Stimulated activated CD8-positive, alpha-beta memory T cell treated with anti-CD3 and anti-CD28 coated beads, Interleukin-4, amount 100 ng/mL, for 4 hours (primary cell): ENCODE measurements around the gene IL1B.

Source experiments
- DNase-seq, 2 donors: peaks; one replicate each; pipeline ENCODE4 v3.0.0-alpha.2; 2020; ENCODE audit warnings: low read depth in 2 of 2, low spot score in 1 of 2

IL1B gene

GRCh38 chr2:112807233-112807807 is 29.3 kb downstream of the IL1B start:
- no peak for DNase-seq

- no peak for DNase-seq
These were observed 31.0 kb downstream of the IL1B start for GRCh38 chr2:112805542-112805941.

- DNase-seq: no peak
These were observed 32.7 kb downstream of the IL1B start for GRCh38 chr2:112803691-112804521.

GRCh38 chr2:112800881-112801583 is 35.5 kb downstream of the IL1B start:
- DNase-seq: no peak

GRCh38 chr2:112798979-112799975 is 37.3 kb downstream of the IL1B start:
- no peak for DNase-seq

GRCh38 chr2:112796486-112796885 is 40.1 kb downstream of the IL1B start:
- no peak for DNase-seq

GRCh38 chr2:112795774-112796173 is 40.8 kb downstream of the IL1B start:
- DNase-seq: no peak

GRCh38 chr2:112794841-112795240 is 41.7 kb downstream of the IL1B start:
- no peak for DNase-seq

GRCh38 chr2:112794131-112794733 is 42.3 kb downstream of the IL1B start:
- no peak for DNase-seq

- DNase-seq: no peak
These were observed 43.1 kb downstream of the IL1B start for GRCh38 chr2:112793449-112793978.

- no peak for DNase-seq
These were observed 44.2 kb downstream of the IL1B start for GRCh38 chr2:112792419-112792818.

GRCh38 chr2:112791693-112792230 is 44.8 kb downstream of the IL1B start:
- no peak for DNase-seq

- no peak for DNase-seq
These were observed 45.6 kb downstream of the IL1B start for GRCh38 chr2:112791019-112791418.

GRCh38 chr2:112790305-112790704 is 46.3 kb downstream of the IL1B start:
- DNase-seq: no peak

- no peak for DNase-seq
These were observed 47.4 kb downstream of the IL1B start for GRCh38 chr2:112789186-112789585.

GRCh38 chr2:112788653-112789052 is 47.9 kb downstream of the IL1B start:
- DNase-seq: no peak

GRCh38 chr2:112787729-112788393 is 48.7 kb downstream of the IL1B start:
- DNase-seq: no peak

- DNase-seq: no peak
These were observed 49.3 kb downstream of the IL1B start for GRCh38 chr2:112787294-112787693.
